ENCODE results near the gene PTH2. TPM values are rescaled to one million over a fixed set of nuclear protein-coding genes. Genes with fewer than 3 reads are reported as not detected.

PTH2 gene, protein sequence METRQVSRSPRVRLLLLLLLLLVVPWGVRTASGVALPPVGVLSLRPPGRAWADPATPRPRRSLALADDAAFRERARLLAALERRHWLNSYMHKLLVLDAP
- total RNA-seq = not detected

DNA sequence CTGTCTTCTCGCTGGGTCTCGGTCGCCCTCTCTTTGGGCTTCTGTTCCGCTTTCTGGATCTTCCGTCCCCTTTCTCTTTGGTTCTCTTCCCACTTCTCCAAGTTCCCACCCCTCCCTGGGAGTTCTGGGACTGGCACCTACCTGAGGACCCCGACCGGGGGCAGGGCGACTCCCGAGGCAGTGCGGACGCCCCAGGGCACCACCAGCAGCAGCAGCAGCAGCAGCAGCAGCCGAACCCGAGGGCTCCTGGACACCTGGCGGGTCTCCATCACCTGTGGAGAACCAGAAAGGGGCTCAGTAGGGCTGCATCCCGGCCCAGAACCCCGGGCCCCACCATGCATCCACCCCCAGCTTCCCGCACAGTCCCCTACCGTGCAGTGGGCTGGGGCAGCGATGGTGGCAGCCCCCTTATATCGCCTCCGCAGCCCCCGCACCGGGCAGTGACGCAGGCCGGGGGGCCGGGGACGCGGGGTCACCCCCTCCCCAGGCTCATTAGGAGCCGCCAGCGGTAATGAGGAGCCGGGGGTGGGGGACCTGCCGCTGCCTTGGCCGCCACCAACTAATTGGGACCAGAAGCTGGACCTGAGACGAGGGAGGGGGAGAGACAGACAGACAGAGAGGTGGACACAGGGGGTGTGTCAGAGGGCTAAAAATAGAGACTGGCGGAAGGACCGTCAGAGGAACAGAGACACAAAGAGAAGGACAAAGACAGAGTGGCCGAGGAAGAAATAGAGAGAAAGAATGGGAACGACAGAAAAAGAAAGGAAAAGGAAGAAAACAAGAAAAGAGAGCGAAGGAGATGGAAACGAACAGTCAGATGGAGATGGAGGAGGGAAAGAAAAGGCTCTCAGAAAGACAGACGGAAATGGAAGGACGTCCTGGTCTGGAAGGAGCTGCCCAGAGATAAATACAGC, at the start of gene PTH2:
Gene PTH2, minus strand, starts transcription at position 371 of the 914 bp plus-strand sequence. Its CDS starts 102 bp downstream, at position 269.
- Histone ChIP-seq H3K4me3 (peak within 1 kb of the TSS; percentile 33), H3K36me3 (no peaks in the 10 kb centered on the region), H3K9me3 (no peaks in the 10 kb centered on the region), H3K27ac (no peak within 1 kb of the TSS), H3K27me3 (peaks cover 100% of the 10 kb centered on the region), H3K4me1 (peaks cover 38% of the 10 kb centered on the region)
- 10% methylated on average over 25 of the region's 42 CpGs for WGBS
- no peak for TF ChIP-seq POLR2AphosphoS5 (IDR thresholded peaks at IDR 0.05)
- TF ChIP-seq, protein P1, sequence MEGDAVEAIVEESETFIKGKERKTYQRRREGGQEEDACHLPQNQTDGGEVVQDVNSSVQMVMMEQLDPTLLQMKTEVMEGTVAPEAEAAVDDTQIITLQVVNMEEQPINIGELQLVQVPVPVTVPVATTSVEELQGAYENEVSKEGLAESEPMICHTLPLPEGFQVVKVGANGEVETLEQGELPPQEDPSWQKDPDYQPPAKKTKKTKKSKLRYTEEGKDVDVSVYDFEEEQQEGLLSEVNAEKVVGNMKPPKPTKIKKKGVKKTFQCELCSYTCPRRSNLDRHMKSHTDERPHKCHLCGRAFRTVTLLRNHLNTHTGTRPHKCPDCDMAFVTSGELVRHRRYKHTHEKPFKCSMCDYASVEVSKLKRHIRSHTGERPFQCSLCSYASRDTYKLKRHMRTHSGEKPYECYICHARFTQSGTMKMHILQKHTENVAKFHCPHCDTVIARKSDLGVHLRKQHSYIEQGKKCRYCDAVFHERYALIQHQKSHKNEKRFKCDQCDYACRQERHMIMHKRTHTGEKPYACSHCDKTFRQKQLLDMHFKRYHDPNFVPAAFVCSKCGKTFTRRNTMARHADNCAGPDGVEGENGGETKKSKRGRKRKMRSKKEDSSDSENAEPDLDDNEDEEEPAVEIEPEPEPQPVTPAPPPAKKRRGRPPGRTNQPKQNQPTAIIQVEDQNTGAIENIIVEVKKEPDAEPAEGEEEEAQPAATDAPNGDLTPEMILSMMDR (IDR thresholded peaks at IDR 0.05) = no peak
- TF ChIP-seq POLR2A (IDR thresholded peaks at IDR 0.05) = no peak
- TF ChIP-seq EP300 (IDR thresholded peaks at IDR 0.05) = no peak
- DNase-seq (ENCODE audit: low spot score in 2 of 2) = peak in 1 of 2 donors; percentile 72

DNA sequence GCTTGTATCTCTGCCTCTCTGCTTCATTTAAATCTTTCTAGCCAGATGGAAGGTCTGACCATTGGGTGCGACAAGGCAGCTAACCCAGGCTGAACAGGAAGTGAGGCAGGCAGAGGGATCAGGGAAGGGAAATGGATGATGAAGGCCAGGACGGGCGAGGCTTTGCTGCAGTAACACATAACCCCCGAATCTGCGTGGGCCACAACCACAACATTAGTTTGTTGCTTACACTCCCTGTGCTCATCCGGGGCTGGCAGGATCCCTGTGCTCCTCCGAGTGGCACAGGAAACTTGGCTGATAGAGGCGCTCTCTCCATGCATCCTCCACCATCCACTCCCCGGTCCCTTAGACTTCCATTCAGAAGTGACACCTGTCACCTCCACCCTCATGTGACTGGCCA, 49.7 kb upstream of the PTH2 start:
- Histone ChIP-seq H3K4me3 (no peak overlapping the region), H3K9me3 (no peaks in the 10 kb centered on the region), H3K27ac (no peak overlapping the region), H3K4me1 (peaks cover 49% of the 10 kb centered on the region), H3K27me3 (no peaks in the 10 kb centered on the region), H3K36me3 (no peaks in the 10 kb centered on the region)
- DNase-seq (ENCODE audit: low spot score in 2 of 2) = no peak
- TF ChIP-seq POLR2AphosphoS5 (IDR thresholded peaks at IDR 0.05) = no peak
- no peak for TF ChIP-seq EP300 (IDR thresholded peaks at IDR 0.05)
- TF ChIP-seq POLR2A (IDR thresholded peaks at IDR 0.05) = no peak
- TF ChIP-seq, protein P1 (IDR thresholded peaks at IDR 0.05) = no peak
- WGBS = 65% methylated on average over 9 of the region's 9 CpGs

DNA sequence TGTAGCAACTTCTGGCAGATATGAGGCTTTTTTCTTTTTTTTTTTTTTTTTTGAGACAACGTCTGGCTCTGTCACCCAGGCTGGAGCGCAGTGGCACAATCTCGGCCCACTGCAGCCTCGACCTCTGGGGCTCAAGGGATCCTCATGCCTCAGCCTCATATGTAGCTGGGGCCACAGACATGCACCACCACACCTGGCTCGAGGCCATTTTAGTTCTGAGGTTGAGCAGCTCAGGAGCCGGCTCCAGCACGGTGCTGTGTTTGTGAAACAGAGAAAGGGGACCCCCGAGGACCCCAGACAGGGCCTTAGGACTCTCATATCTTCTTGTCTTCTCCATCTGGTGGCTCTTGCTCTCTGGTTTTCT, 47.4 kb upstream of the PTH2 start:
- WGBS = 55% methylated on average over 8 of the region's 8 CpGs
- no peak for DNase-seq (ENCODE audit: low spot score in 2 of 2)

DNA sequence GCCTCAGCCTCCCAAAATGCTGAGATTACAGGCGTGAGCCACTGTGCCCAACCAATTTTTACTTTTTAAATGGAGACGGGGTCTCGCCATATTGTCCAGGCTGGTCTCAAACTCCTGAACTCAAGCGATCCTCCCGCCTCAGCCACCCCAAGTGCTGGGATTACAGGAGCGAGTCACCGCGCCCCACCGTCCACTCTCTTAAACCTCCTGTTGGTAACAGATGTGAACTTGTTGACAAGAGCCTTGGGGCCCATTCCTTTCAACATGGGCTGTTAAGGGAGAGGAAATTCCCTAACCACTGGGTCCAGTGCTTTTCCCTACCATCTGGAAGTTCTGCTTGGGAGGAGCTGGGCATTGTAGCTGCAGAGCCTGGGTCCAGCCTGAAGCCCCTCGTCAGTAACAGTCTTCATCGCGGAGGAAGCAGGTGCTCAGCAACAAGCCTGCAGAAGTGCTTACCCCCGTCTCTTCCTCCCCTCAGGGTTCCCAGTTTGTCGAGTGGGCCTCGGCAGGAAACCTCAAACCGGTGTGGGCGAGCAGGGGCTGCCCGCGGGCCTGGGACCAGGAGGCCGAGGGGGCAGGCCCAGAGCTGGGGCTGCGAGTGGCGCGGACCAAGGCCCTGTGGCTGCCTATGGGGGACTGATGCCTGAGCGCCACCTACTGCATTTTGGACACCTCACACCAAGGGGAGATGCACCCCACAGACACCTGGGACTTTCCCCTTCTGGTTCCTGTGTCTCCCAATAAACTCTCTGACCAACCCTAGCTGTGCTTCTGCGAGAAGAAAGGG, 46.8 kb upstream of the PTH2 start:
- no peak for TF ChIP-seq POLR2A (IDR thresholded peaks at IDR 0.05)
- TF ChIP-seq, protein P1 (IDR thresholded peaks at IDR 0.05) = no peak
- TF ChIP-seq EP300 (IDR thresholded peaks at IDR 0.05) = no peak
- no peak for TF ChIP-seq POLR2AphosphoS5 (IDR thresholded peaks at IDR 0.05)
- H3K27me3 ChIP-seq = no peaks in the 10 kb centered on the region
- 86% methylated on average over 11 of the region's 25 CpGs for WGBS
- peaks cover 46% of the 10 kb centered on the region for H3K4me1 ChIP-seq
- H3K36me3 ChIP-seq = peaks cover 16% of the 10 kb centered on the region
- H3K27ac ChIP-seq = peak overlapping the region; percentile 93
- DNase-seq (ENCODE audit: low spot score in 2 of 2) = no peak
- no peak overlapping the region for H3K4me3 ChIP-seq
- H3K9me3 ChIP-seq = no peaks in the 10 kb centered on the region

More for the DNA sequence above, 47.4 kb upstream of the PTH2 start:
- Histone ChIP-seq H3K4me3 (no peak overlapping the region), H3K27ac (peak overlapping the region; percentile 93), H3K4me1 (peaks cover 52% of the 10 kb centered on the region), H3K36me3 (peaks cover 11% of the 10 kb centered on the region), H3K27me3 (no peaks in the 10 kb centered on the region), H3K9me3 (no peaks in the 10 kb centered on the region)
- TF ChIP-seq, protein P1 (IDR thresholded peaks at IDR 0.05) = no peak
- TF ChIP-seq POLR2A (IDR thresholded peaks at IDR 0.05) (no peak), EP300 (IDR thresholded peaks at IDR 0.05) (no peak), POLR2AphosphoS5 (IDR thresholded peaks at IDR 0.05) (no peak)

Measured in suprapubic skin (tissue), 4 donors.